HG03064 (cell line): ENCODE data around the gene TIMP4.

Source experiments
- ATAC-seq: cut with Tn5 transposase; IDR thresholded peaks from one replicate; pipeline ENCODE4 v1.9.1; 2021; ENCODE audit warnings: low read depth; ENCODE audit not compliant: unreplicated experiment

TIMP4 gene

DNA sequence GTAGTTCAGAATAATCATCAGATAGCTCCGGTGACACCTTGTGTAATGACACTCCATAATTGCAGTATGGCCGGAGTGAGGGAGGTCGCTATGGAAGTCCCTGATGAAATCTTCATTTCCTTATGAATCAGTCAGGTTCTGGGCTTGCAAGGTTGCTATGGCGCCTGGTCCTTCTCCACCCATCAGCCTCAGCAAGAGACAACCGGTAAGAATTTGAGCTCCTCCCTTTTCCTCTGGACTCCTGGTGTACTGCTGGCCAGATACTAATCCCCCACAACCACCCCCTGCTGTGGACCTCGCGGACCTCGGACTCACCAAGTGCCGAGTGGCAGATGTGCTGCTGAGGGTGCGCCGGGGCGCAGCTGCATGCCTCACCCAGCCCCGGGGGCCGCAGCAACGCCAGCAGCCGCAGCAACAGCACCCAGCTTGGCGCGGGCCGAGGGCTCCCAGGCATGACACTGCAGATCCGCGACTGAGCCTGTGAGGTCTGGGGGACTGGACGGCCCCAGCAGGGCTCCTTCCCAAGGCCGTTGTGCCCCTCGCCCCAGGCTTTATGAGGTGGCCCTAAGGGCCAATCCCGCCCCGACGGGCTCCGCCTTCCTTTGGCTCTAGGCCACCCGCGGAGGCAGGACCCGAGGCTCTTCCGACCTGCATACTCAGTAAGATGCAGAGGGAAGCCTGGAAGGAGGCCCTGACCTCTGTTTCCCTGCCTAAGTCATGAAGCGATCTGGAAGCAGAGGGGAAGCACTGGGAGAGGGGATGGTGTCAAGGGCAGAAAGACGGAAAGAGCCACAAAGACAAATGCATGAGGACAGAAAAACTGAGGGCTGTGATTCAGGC is at the start of gene TIMP4:
TIMP4 (minus strand) TSS at position 526 of the 840 bp plus-strand sequence; CDS start at position 454, 72 bp downstream.
- no peak for ATAC-seq

DNA sequence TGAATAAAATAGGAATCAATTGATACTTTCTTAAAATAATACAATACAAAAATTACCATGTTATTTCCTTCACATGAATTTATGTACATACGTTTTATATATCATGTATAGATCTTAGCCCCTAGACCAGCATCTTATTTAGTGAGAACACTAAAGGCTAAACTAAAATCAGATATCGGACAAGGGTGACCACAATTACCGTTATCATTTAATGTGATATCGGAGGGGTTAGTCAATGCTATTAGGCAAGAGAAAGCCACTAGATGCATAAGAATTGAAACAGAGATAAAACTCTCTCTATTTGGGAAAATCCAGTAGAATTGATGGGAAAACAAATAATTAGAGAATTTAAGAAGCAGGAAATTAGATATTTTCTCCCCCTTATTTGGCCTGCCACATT is 46.5 kb upstream of the TIMP4 start:
- ATAC-seq: no peak

DNA sequence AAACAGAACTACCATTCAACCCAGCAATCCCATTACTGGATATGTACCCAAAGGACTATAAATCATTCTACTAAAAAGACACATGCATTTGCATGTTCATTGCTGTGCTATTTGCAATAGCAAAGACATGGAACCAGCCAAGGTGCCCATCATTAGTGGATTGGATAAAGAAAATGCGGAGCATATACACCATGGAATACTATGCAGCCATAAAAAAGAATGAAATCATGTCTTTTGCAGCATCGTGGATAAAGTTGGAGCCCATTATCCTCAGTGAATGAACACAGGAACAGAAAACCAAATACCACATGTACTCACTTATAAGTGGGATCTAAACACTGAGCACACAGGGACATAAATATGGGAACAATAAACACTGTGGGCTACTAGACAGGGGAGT is 43.1 kb upstream of the TIMP4 start:
- no peak for ATAC-seq

DNA sequence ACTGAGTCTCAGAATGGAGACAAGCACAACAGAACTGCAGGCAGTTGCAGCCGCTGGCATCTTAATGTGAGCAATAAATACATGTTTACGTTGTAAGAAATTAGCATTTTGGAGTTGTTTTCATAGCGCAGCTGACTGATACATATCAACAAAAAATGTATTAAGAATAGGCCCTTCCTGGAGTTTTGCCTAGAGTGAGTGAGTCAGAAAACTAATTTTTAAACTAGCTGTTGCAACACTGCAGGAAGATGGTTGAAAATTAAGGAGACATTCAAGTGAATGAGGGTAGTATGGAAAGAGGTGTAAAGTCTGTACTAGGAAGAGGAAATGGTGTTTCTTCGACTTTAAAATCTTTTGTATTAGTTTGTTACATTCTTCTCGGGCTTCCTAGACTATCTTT is 39.6 kb upstream of the TIMP4 start:
- no peak for ATAC-seq

DNA sequence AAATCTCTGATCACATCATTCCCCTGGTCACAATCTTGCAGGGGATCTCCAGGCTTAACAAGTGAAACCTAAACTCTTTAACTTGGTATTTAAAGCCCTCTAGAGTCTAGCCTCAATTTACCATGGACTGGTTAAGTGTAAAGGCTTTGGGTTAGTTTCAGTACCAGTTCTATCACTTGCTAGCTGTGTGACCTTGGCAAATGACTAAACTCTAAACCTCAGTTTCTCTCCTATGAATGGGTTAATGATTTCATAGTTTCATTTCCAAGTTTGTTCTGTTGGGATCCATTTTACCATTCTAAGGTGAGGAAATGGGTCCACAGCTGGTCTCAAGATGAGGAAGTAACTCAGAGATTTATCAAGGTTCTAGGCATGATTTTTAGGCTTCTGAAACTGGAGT is 38.8 kb upstream of the TIMP4 start:
- no peak for ATAC-seq

DNA sequence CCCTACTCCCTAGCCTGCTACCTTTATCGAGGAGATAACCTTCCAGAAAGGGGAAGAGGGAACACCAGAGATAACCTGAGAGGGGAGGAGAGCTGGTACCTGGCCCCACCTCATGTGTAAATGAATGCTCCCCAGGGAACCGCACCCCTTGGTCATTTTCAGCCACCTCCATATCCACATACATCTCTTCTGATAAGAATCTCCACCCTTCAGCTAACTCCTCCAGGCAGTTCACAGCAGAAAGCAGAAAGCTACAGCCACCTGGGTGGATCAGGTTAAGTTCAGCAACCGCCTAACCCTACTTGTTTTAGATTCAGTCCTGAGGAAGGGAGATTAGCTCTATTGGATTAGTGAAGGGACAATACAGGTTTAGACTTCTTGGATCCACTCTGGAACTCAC is 38.0 kb upstream of the TIMP4 start:
- no peak for ATAC-seq

DNA sequence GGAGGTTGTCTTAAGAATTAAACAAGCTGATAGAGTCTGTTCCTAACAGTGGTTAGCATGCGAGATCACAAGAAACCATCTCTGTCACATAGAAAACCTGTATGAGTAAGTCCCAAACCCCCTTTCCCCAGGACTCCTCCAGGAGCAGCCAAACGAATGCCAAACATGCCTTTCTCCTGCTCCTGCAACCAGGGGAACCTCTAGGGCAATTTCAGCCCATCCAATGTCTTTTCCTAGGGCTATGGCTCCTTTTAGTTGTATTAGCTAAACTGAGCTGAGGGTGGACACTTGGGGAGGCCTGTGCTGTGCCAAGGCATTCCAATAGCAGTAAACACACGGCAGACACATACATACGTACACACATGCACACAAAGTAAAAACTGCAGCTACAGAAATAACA is 36.5 kb upstream of the TIMP4 start:
- ATAC-seq: no peak

DNA sequence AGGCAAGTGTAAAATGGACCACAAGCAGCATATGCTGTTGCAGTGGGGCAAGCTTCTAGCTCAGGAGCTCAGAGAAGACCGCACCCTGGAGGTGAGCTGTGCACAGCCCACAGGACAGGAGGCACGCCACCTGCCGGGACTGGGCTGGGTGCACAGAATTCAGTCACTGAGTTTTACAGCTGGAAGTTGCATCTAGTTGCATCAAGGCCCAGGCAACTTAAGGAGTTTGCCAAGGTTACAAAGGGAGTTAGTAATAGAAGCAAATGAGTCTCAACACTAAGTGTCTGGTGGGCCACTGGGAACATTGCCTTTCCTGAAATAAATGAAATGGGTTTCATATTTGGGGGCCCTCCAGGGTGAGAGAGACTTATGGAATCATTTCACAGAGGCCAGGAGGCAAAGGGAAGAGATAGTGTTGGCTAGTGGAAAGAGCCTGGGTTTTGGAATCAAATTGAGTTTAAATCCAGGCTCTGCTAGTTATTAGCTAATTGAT is 36.0 kb upstream of the TIMP4 start:
- peak; percentile 39 for ATAC-seq

DNA sequence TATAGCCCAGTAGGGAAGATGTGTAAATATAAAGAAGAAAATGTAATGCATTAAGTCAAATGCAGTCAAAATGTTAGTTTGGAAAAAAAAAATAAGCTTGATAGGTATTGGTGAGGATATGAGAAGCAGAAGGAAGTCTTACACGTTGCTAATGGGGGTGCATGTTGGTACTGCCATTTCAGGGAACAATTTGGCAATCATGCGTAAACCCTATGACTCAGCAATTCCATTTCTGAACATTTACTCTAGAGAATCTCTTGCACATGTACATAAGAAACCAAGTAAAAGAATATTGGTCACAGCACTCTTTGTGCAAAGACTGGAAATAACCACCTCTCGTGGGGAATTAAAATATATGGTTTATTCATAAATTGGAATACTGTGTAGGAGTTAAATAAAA is 35.5 kb upstream of the TIMP4 start:
- ATAC-seq: peak; percentile 38

DNA sequence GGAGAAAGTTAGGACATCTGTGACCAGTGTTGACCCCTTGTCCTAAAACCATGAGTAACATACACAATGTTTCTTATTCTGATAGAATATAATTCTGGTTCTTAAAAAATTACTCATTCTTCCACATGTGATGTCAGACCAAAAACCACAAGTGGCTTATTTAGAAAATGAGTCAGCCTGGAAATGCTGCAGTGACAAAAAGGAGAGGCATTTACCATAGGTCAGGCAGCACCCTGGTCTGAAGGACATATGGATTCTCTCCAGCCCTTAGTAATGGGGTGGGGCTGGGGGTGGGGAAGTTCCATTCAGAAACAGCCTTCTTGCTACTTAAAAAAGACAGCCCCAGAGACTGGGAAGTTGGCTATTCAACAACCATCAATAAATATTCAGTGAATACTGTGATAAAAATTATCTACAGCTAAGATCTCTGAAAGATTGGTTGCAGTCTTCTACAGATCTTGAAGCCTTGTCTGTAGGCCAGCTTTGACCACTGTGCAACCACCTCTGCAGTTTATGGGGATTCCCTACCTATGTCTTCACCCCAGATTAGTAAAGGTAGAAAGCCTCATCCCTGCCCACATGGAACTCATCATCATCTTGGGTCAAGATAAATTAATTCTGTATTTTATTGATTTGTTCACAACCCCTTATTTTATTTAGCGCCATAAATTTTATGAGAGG is 34.9 kb upstream of the TIMP4 start:
- peak; percentile 55 for ATAC-seq

DNA sequence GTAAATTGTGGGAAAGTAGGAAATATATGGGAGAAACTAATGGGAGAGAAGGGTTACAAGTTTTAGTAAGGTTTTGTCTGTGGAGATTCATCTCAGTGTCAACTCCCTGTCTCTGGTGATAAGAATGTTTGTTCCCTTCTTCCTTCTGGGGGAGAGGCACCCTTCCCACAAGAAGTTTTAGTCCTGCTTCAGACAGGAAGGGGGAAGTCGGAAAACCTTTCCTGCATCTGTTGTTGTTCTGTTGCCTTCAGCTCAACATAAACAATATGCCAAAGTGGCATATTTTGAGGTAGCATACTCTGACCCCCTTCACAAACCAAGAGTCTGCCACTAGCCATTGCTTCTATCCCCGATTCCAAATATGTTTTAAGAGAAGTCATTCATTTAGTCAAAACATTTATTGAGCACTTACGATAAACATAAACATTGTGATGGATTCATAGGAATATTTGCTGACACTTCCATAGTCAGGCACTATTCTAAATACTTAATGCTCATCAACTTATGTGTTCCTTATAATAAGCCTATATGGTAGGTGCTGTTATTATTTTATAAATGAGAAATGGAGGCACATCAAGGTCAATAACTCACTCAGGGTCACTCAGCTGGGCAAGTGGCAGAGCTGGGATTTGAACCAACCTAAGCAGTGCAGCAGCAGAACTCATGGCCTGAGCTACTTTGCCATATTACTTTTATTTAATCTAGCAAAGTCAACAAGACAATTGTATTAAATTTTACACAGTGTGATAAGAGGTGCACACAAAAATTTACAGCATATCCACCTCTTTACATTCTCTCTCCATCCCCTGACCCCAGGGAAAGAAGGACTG is 34.2 kb upstream of the TIMP4 start:
- ATAC-seq: no peak

DNA sequence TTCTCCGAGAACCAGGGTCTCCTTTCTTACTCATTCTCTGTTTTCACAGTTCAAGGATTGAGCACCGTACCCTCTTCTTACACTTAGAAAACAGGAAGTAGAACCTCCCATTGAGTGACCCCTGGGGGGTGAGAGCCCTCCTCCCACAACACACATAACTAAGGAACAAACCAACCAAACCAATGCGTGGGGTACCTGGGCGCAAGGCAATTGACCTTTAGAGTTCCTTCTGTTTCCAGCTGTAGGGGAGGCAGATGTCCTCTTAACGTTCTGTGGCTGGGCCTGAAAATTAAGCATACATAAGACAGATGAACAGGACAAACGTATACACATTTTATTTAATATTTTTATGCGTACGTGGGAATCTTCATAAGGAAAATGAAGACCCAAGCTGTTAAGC is 33.5 kb upstream of the TIMP4 start:
- ATAC-seq: no peak

DNA sequence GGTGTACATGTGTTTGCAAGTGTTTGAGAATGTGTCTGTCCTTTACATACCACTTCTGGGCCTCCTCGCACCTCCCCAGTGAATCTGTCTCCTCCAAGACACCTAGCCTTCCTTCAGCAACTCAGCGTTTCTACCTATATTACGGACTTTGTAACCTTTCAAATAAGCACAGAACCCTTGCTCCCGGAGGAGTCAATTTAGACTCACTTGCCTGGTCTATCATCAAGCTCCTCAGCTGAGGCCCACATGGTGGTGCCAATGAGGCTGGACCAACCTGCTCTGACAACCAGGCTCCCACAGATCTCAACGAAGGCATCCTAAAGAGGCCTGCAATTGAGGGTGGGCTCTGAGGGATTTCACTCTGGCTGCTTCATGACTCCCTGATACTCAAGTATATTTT is 32.8 kb upstream of the TIMP4 start:
- no peak for ATAC-seq

DNA sequence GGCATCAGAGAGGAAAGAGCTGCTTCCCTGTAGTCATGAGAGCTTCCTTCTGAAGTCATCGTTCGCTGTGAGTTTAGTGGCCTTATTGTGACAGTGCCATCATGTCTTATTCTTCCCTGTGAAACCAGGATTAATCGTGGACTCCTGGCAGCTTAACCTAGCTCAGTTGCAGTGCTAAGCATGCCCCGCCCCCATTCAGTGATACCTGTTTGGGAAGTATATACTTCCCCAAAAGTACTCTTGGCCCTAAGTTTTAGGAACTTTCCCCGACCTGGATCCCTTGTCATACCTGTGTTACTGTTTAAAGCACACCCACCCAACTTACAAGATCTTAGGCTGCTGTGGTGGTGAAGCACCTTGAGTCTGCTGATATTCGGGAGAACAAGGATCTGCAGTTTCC is 32.1 kb upstream of the TIMP4 start:
- ATAC-seq: no peak

DNA sequence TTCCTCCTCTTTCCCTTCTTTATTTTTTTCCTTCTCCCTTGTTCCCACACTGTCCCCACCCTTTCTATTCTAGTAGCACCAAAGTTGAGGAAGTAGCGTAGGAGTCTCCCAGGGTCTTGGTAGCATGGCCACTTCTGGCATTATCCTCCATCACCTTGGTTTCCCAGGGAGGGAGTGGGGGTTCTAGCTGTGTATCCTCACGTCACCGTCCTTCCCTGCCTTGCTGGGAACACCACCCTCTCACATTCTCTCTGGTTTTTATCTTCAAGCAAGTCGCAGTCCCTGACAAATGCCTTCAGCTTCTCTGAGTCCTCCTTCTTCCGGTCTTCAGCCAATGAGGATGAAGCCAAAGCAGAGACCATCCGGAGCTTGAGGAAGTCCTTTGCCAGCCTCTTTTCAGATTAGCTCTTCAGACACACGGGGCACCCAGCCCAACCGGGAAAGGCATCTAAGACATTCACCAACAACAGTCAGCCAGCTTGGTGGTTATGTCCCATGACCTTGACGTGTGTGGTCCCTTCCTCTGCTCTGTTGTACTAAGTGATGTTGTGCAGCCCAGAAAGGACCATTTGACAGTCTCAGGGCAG is 31.6 kb upstream of the TIMP4 start:
- ATAC-seq: no peak

DNA sequence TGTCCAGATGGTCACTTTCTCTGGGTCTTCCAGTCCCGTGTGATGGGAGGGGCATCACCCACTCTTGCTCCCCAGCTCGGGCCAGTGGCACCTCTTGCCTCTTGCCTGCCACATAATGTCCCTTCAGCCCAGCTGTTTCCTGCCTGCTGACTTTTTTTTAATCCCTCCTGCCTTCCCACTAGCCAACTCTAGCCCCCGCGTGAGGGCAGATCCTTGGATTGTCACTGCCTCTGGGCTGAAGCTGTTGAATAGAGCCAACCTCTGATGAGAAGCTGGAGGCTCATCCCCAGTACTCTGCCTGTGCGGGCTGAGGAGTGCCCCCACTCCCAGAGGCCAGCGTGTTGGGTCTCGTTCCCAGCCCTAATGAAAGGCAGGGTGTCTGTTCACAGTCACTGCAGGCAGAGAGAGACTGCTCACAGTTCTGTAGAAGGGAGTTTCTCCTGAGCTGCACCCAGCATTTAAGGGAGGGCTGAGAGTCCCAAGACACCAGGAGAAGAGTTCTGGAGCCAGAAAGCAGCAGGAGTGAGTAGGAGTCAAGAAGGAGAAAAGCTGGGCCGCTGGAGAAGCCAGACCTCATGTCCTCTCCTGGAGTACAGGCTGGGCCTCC is 30.1 kb upstream of the TIMP4 start:
- ATAC-seq: no peak

DNA sequence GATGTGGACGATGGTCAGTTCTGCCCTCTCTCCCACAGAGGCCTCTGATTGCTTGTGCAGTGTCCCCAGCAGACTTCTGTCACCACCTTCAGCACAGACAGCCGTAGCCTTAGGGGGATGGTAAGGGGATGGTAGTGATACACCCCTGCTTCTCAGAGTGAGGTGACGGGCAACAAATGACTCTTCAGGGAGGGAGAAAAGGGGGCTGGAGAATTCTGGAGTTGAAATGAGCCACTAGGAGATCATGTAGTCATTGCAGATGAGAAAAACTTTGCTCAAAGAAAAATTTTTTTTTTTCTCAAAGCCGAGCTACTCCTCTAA is 29.6 kb upstream of the TIMP4 start:
- ATAC-seq: no peak

DNA sequence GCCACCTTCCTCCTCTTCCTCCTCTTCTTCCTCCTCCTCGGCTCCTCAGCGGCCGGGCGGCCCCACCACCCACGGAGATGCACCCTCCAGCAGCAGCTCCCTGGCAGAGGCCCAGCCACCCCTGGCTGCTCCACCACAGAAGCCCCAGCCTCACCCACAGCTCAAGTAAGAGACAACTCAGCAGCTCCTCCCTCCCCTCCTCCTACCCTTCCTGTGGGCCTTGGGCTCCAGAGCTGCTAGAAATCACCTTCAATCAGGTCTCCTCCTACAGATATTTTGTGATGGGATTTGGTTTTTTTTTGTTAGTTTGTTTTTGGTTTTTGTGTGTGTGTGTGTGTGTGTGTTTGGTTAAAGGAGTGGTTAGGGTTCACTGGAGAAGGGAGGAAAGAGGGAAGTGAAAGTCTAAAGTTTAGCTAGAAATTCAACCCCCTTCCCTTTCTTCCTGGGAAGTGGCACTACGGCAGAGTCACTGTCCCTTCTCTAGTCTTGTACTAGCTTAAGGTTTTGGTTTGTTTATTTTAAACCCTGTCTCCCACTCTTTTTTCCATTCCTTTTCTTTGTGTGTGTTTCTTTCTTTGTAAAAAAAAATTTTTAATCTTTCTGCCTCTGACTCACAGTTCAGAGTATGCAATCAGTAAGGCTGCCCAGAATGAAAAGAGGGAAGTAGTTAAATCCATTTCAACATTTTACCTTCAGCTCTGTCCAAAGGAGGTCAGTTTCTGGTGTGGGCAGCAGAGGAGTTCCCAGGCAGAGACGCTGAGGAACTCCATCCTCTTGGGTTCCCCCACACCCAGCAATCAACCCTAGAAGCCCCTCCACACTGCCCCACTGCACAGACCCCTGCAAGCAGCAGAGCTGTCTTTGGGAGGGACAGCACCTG is 29.0 kb upstream of the TIMP4 start:
- ATAC-seq: peak; percentile 64

DNA sequence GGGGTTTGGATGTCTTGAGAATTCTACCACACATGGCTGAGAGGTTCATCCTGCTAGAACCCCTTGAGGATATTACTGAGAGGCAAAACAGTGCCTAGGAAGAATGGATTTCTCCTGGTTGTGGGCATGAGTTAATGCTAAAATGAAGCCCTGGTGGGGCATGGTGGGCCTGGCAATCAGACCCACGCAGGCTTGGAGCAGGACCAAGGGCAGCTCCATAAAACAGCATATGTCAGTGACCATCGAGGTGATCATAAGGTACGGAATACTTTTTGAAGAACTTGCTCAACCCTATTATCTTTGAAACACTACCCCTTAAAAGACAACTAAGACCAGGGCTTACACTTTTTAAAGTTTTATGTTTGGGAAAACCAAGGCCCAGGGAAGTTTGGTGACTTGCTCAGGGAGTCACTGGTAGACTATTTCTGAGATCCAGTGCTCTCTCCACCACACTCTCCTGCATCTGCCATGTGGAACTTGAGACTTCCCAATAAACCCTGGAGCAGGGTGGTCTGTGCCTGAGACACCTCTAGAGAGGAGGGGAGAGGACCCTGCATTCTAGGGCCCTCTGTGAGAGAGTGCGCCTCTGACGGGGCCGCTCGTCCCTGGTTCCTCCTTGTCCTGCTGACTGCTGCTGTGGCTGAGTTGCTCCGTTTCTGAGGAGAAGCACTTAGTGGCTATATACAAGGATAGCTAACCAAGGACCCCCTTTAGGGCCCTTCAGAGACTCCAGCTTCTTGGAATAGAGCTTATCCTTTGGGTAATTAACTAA is 28.0 kb upstream of the TIMP4 start:
- ATAC-seq: no peak
